Measurements from ENCODE around the gene SPEF2.

The SPEF2 gene

GRCh38 chr5:35789732-35790456 is 172.2 kb downstream of the SPEF2 start:
- DNase-seq, result no peak

- DNase-seq, result no peak
Observed at GRCh38 chr5:35790457-35790822, 172.8 kb downstream of the SPEF2 start.

GRCh38 chr5:35794328-35794619 is 176.6 kb downstream of the SPEF2 start:
- DNase-seq, result no peak

DNA sequence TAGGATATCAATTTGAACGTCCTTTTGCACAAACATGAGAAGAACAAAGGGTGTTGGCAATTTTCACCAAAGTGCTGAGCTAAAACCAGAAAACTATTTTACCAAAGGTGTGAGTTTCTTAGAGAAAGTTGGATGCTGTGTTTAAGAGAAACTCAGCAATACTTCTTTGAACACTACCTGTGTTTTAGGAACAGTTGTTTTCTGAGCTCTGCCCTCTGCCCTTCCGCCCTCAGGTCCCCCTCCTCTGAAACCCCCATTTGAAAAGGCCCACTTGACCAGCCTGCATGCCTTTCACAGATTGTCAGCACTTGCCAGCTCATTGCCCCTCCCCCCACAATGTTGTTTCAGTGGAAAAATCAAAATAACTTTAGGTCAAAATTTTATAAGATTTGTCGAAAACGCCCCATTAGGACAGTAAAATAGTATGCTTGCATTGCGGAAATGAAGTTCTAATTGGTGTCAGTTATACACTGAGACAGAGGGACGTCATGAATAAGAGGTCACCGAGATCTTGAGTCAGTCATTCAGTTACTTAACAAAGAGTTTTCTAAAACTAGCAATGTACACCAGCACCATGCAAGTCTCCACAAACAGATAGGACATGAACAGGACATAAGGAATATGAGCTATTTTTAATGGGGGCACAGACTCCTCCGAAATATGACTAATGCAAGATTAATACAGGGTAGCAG is 177.2 kb downstream of the SPEF2 start:
- DNase-seq, result no peak

DNA sequence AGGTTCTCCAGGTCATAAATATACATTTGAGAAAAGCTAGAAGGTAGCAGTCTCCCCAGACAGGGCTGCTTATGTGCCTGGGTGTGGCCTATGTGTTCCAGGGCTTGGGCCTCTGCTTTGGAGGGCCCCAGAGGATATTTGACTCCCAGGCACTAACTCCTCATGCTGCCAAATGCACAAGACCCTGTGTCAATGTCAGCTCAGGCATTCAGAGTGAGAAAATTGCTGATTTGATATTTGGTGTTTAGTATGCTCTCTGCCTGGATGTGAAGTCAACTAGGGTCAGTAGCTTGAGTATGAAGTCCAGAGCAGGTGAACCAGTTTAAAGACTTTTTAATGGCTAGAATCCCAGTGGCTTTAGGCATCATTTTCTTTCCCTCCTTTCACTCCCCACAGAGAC is 181.5 kb downstream of the SPEF2 start:
- no peak for DNase-seq

DNA sequence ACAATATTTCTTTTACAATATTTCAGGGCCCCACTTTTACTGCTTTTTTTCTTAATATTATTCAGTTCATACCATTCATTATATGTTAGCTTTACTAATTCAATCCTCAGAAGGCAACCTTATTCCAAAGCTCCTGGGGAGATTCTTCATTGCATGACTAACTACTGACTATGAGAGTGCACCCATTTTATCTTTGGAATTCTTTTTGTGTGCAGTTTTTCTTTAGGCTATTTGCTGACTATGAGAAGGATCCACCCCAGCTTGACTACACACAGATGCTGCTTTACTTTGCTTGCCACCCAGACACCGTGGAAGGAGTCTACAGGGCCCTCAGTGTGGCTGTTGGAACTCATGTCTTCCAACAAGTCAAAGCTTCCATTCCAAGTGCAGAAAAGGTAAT is 182.1 kb downstream of the SPEF2 start:
- no peak for DNase-seq

DNA sequence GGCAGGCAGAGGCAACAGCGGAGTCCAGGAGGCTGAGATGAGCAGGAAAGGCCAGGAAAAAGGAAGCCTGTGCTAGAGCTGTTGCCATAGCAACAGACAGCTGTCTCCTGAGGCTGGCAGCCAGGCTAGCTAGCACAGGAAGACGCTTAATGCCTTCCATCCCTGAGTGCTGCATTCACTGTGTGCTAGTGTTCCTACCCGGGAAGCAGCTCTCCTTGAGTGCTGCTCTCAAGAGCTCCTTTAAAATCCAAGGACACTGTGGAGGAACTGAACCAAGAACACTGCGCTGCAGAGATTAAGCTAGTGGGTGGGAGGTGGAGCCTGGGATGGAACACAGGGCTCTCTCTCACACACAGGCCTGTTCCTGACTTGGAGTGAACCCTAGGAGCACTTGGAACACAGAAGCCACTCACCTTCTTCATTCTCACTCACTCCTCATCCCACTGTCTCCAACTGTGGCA is 185.6 kb downstream of the SPEF2 start:
- no peak for DNase-seq

GRCh38 chr5:35804201-35804653 is 186.6 kb downstream of the SPEF2 start:
- DNase-seq, result no peak

- no peak for DNase-seq
Observed at GRCh38 chr5:35804841-35805240, 187.2 kb downstream of the SPEF2 start.

DNA sequence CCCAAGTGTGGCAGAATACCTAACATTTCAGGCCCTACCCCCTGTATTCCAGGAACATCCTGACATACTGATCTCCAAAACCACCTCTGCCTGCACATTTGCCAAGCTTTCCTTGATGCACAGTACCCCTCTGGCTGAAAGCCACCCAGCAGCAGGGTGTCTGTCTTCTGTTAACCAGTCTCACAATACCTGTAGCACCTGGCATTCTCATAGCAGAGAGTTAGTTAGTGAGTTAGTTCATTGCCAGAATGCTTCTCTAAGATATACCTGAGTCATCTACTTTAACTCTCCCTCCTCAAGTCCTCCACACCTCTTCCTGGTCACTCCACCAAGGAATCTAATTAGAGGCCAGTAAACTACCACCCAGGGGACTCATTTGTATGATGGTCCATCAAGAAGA is 192.9 kb downstream of the SPEF2 start:
- DNase-seq, result no peak

- peak; percentile 56 for DNase-seq
Observed at GRCh38 chr5:35811108-35811741, 193.6 kb downstream of the SPEF2 start.

DNA sequence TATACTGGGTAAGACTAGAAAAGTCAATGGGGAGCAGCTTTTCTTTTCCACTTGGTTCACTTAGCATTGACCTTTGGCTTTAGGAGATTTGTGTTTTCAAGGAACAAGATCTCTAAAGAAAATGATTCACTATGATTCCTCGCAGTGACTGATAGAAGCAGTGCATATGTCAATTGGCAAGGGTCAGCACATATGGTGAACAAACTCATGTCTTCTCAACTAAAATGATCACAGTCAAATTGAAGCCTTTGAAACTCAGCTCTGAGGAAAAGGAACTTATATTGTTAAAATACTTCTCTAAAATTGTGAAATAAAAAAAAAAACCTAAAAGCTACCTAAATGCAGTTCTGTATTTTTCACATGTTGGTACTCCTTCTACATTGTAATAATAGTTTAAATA is 195.9 kb downstream of the SPEF2 start:
- no peak for DNase-seq

DNA sequence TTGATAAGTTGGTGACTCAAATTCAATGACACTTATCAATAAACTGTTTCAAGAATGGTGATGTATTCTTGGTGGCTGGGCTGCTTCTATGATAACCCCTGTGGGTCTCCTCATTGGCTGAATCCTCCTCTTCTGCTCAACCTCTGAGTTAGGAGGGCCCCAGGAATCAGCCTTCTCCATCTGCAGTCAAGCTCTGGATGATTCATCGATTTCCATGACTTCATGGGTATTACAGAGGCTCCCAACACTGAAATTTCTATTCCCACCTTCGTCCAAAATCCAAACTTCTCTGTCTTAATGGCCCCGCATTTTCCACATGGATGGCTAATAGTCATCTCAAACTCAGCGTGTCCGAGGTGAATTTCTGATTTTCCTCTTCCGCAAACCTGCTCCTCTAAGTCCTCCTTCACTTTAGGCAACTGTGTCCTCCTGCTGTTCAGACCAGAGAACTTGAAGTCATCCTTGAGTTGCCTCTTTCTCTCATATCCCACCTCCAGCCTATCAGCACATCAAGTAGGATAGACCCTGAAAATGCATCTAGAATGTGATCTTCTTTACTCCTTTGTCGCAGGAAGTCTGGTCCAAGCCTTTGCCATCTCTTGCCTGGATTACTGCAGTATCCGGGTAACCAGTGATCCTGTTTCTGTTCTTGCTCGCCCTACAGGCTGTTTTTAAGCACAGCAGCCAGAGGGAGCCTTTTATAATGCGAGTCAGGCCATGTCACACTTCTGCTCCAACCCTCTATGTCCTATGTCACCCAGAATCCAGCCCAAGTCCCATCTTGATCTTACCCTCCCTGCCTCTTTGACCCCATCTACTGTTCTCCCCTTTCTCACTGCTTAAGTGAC is 197.7 kb downstream of the SPEF2 start:
- DNase-seq, result peak; percentile 49

GRCh38 chr5:35816881-35817521 is 199.3 kb downstream of the SPEF2 start:
- DNase-seq, result no peak

DNA sequence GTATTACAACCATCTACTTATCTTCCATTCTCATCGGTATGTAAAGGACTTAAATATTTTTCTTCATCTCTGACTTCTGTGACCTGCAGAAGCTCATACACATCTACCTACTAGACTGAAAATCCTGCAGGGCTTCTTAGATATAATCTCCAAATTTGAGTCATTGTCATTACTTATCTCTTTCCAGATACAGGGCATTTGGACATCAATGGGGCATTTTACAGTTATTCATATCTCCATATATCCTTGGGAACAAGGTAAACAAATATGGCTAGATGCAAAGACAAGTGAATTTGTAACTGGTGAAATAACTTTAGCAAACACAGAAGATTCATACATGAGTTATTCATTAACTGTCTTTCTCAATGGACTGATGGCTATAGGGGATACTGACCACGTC is 201.4 kb downstream of the SPEF2 start:
- DNase-seq, result no peak

DNA sequence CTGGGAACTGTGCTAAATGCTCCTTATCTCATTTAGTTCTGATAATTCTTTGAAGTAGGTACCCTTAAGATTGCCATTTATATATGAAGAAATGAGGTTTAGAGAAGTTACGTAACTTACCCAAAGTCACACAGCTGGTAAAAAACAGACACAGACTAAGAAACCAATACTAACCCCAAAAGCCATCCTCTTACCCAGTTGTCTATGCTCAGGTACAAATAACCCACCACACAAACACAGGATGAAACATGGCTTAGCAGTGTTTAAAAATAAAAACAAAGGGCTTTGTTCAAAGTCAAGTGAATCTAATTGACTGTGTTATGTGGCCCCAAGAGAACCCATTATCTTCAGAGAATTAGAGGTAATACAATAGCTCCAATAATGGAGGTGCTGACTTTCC is 202.0 kb downstream of the SPEF2 start:
- DNase-seq, result no peak

DNA sequence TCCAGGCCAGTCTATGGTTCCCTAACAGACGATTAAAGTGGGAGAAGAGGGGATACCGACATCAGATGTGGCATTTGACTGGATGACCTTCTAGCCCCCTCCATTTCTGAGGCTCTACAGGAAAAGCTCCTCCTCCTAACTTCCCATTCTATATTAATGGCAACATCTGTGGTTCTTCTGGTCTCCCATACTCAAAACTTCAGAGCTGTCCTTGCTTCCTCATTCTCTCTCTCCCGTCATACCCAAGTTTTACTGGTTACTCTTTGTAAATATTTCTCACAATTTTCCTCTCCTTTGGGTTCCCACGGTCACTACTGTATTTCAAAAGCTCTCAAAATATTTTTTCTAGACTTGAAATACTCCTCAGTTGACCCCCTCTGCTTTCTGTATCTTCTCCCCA is 203.1 kb downstream of the SPEF2 start:
- no peak for DNase-seq

DNA sequence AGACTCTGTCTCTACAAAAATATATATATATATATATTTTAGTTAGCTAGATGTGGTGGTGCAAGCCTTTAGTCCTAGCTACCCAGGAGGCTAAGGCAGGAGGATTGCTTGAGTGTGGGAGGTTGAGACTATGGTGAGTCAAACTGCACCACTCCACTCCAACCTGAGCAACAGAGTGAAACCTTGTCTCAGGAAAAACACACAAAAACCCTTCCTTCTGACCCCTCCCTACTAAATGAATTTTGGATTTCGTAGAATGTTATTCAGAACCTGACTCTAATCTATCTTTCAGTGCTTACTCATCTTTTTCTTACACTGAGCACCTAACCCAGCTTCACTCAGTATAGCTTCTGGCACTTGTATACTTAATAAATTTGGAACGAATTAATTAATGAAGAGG is 203.8 kb downstream of the SPEF2 start:
- peak; percentile 66 for DNase-seq

- DNase-seq, result peak; percentile 45
Observed at GRCh38 chr5:35822511-35822910, 204.8 kb downstream of the SPEF2 start.

GRCh38 chr5:35823347-35824098 is 205.9 kb downstream of the SPEF2 start:
- no peak for DNase-seq

DNA sequence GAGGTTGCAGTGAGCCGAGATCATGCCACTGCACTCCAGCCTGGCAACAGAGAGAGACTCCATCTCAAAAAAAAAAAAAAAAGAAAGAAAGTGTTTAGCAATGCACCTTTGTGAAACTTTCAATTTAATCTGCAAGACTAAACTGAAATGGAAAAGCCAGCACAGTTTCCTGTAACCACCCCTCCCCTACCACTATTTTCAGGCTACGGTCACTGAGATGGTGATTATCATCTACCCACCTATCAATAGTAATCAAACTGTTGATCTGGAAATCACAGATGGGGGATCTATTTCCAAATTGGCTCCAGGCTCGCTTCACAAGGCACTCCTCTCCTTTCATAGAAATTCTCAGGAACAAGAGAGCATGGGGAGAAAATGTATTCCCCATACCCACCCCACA is 208.4 kb downstream of the SPEF2 start:
- no peak for DNase-seq

DNA sequence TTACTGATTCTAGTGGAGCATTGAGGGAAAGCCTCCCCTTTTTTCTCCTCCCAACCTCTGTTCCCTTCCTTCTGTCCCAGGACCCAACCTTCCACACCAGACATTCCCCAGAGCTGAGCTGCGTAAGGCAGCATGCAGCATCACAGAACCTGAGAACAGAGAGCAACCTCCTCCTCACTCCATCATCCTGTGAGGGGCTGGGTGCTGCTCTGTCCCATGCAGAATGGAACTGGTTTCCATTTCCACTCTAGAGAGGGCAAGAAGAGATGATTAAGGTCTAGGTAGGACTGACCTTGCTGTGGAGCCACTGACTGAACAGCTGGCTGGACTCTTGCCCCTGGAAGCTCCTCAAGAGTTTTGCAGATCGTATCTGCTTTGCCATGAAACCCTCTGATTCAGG is 208.9 kb downstream of the SPEF2 start:
- peak; percentile 53 for DNase-seq

Measured in stimulated activated CD4-positive, alpha-beta T cell treated with anti-CD3 and anti-CD28 coated beads, Interleukin-15, amount 100 ng/mL, for 24 hours (primary cell).